Measurements from ENCODE around the gene CLMP. TPM values are rescaled to one million over a fixed set of nuclear protein-coding genes. Genes with fewer than 3 reads are reported as not detected.

CLMP gene
- total RNA-seq, 2 experiments from 2014 or later: 0.14 to 0.15 TPM

DNA sequence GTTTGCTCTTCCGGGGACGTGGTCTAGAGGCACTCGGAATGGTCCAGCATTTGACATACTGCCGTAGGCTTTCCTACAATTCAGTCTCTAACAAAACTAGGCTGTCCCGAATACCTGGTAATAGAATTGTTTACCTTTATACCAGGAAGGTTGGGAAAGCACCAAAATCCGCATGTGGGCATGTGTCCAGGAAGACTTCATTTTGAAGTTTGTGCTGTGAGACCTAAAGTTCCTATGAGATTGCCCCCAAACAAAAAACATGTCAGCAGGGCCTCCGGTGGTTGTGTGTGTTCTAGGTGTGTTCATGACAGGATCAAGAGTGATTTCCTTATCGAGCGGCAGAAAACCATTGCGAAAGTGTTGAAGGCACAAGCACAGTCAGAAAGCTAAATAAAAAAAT, 159.2 kb downstream of the CLMP start:
- Mint-ChIP-seq H3K27ac (no peak overlapping the region), H3K27me3 (ENCODE audit: low read depth) (no peaks in the 10 kb centered on the region), H3K4me1 (ENCODE audit: low read depth) (no peaks in the 10 kb centered on the region), H3K4me3 (no peak overlapping the region), H3K36me3 (ENCODE audit: low read depth) (no peaks in the 10 kb centered on the region), H3K9me3 (no peaks in the 10 kb centered on the region)
- DNase-seq: no peak
- intact Hi-C loops (cut with micrococcal nuclease): no loop called here
- CTCF ChIA-PET: interaction anchor here (0.7 to 2.0 kb wide), 6 partner anchors 9 to 211 kb away, joined by 3 to 7 read pairs (median 6); no protein-coding TSS in a partner anchor

DNA sequence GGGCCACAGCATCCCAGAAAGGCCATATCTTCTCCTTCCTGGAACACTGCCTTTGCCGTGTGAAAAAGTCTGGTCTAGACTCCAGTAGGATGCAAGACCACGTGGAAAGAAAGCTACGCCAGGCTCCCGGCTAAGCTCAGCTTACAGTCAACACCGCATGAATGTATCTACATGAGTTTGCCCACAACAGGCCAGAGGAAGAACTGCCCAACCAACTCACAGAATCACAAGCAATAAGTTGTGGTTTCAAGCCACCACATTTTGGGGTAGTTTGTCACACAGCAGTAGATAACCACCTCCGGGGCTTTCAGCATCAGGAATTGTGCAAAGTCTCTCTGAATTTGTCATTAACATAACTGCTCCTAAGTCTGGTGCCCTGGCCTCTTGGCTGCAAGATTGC, 160.5 kb downstream of the CLMP start:
- intact Hi-C loops (cut with micrococcal nuclease): no loop called here
- no peaks in the 10 kb centered on the region for H3K9me3 Mint-ChIP-seq
- H3K27ac Mint-ChIP-seq: no peak overlapping the region
- no peaks in the 10 kb centered on the region for H3K36me3 Mint-ChIP-seq (ENCODE audit: low read depth)
- DNase-seq: no peak
- H3K4me1 Mint-ChIP-seq (ENCODE audit: low read depth): no peaks in the 10 kb centered on the region
- no peaks in the 10 kb centered on the region for H3K27me3 Mint-ChIP-seq (ENCODE audit: low read depth)
- CTCF ChIA-PET: interaction anchor here (0.7 to 2.0 kb wide), 5 partner anchors 9 to 168 kb away, joined by 3 to 6 read pairs (median 3); no protein-coding TSS in a partner anchor
- no peak overlapping the region for H3K4me3 Mint-ChIP-seq

DNA sequence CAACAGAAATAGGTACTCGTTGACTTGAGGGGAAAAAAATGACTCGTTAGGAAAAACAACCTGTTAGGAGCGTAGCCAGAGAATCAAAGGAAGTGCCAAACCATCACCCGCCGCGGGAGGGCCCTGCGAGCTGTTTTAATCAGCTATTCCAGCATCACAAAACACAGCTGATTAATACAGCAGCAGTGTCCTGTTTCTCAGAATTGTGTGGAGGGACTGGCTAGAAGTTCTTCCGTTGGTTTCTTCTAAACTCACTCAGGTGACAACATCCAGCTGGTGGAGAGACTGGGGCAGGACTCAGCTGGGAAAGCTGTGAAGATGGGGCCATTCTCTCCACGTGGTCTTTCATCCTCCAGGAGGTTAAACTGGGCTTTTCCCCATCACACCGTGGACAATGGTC, 161.2 kb downstream of the CLMP start:
- intact Hi-C loops (cut with micrococcal nuclease): no loop called here
- no peaks in the 10 kb centered on the region for H3K36me3 Mint-ChIP-seq (ENCODE audit: low read depth)
- H3K27me3 Mint-ChIP-seq (ENCODE audit: low read depth): no peaks in the 10 kb centered on the region
- no peak overlapping the region for H3K27ac Mint-ChIP-seq
- H3K4me1 Mint-ChIP-seq (ENCODE audit: low read depth): no peaks in the 10 kb centered on the region
- no peaks in the 10 kb centered on the region for H3K9me3 Mint-ChIP-seq
- DNase-seq: peak; percentile 38
- CTCF ChIA-PET: interaction anchor here (0.5 to 2.0 kb wide), 9 partner anchors 8 to 216 kb away, joined by 3 to 6 read pairs (median 3); no protein-coding TSS in a partner anchor
- no peak overlapping the region for H3K4me3 Mint-ChIP-seq

DNA sequence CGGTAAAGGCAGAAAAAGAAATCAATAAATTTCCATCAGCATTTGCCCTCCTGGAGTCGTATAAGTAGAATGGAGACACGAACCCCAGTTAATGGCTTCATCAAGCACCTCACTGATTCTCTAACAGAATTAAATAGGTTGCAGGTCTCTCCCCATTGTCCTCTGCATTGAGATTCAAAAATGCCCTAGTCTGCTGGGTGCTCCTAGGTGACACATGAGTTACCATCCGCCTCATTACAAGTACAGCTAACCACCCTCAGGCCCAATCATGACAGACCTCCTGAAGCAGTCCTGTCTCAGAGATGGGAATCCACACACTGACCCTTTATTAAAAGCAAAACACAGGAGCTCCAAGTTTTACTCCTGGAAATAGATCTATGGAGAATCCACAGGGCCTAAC, 164.5 kb downstream of the CLMP start:
- CTCF ChIA-PET: interaction anchor here (0.6 to 2.3 kb wide), 6 partner anchors 10 to 181 kb away, joined by 3 to 7 read pairs (median 4); no protein-coding TSS in a partner anchor
- Mint-ChIP-seq H3K9me3 (no peaks in the 10 kb centered on the region), H3K4me1 (ENCODE audit: low read depth) (no peaks in the 10 kb centered on the region), H3K27ac (no peak overlapping the region), H3K4me3 (no peak overlapping the region), H3K36me3 (ENCODE audit: low read depth) (no peaks in the 10 kb centered on the region), H3K27me3 (ENCODE audit: low read depth) (no peaks in the 10 kb centered on the region)
- no peak for DNase-seq
- intact Hi-C loops (cut with micrococcal nuclease): no loop called here

GRCh38 chr11:123020968-123021367, 174.1 kb downstream of the CLMP start:
- intact Hi-C loops (cut with micrococcal nuclease): loop anchor here (5.0 kb wide), 2 partner anchors 139 to 394 kb away; partner anchors contain the start of gene JHY
- Mint-ChIP-seq H3K4me3 (no peak overlapping the region), H3K27ac (no peak overlapping the region), H3K4me1 (ENCODE audit: low read depth) (peaks cover 6% of the 10 kb centered on the region), H3K36me3 (ENCODE audit: low read depth) (no peaks in the 10 kb centered on the region), H3K27me3 (ENCODE audit: low read depth) (no peaks in the 10 kb centered on the region), H3K9me3 (no peaks in the 10 kb centered on the region)
- CTCF ChIA-PET: interaction anchor here (0.6 to 7.9 kb wide), 27 partner anchors 9 to 443 kb away, joined by 3 to 193 read pairs (median 4); no protein-coding TSS in a partner anchor
- peak; percentile 47 for DNase-seq

Other genes with a start within 250 kb of the CLMP start
- gene BSX, start 213.4 kb downstream of the CLMP start, total RNA-seq: not detected
- 1,000 to 10,000 TPM; 1,255 to 1,315 TPM for gene HSPA8, start 133.1 kb downstream of the CLMP start, total RNA-seq
- 10 to 100 TPM; 43.7 to 47.2 TPM for gene GRAMD1B, start 235.0 kb upstream of the CLMP start, total RNA-seq

Data from activated naive CD4-positive, alpha-beta T cell treated with anti-CD3 and anti-CD28 coated beads for 36 hours (primary cell).